ENCODE results near the gene CIPC.

CIPC gene

GRCh38 chr14:77099425-77100167, 1.5 kb downstream of the CIPC start:
- no peak overlapping the region for H2AFZ ChIP-seq (ENCODE audit: low read length)
- H3K4me1 ChIP-seq (ENCODE audit: insufficient read depth, low read length, poor library complexity, severe bottlenecking) = peaks cover 33% of the 10 kb centered on the region
- peak overlapping the region; percentile 95 for H3K4me2 ChIP-seq (ENCODE audit: low read depth, low read length, poor library complexity, severe bottlenecking)
- no peaks in the 10 kb centered on the region for H3K9me2 ChIP-seq (replicated peaks; ENCODE audit: low read depth, low read length)
- no peaks in the 10 kb centered on the region for H3K36me3 ChIP-seq (ENCODE audit: insufficient read depth, low read length)
- H3K79me2 ChIP-seq (ENCODE audit: insufficient read depth, low read length) = peaks cover 24% of the 10 kb centered on the region
- H3K9ac ChIP-seq (ENCODE audit: low read depth, low read length, poor library complexity, severe bottlenecking) = peak overlapping the region; percentile 84
- peak overlapping the region; percentile 81 for H3K4me3 ChIP-seq (ENCODE audit: low read length, poor library complexity, severe bottlenecking)
- H3K9me3 ChIP-seq (ENCODE audit: insufficient read depth, low read depth, low read length) = no peaks in the 10 kb centered on the region
- no peaks in the 10 kb centered on the region for H3F3A ChIP-seq (ENCODE audit: low read depth)
- H4K20me1 ChIP-seq (ENCODE audit: insufficient read depth, low read length, poor library complexity, severe bottlenecking) = no peaks in the 10 kb centered on the region
- H3K27me3 ChIP-seq (ENCODE audit: insufficient read depth, low read length, poor library complexity, severe bottlenecking) = no peaks in the 10 kb centered on the region
- TF ChIP-seq EZH2phosphoT487 (IDR thresholded peaks at IDR 0.05; ENCODE audit: borderline replicate concordance) = no peak
- no peak for TF ChIP-seq CTCF (conservative IDR thresholded peaks at IDR 0.05; ENCODE audit: low read length)

- no peak for TF ChIP-seq EZH2phosphoT487 (IDR thresholded peaks at IDR 0.05; ENCODE audit: borderline replicate concordance)
- TF ChIP-seq CTCF (conservative IDR thresholded peaks at IDR 0.05; ENCODE audit: low read length) = no peak
- Histone ChIP-seq H4K20me1 (ENCODE audit: insufficient read depth, low read length, poor library complexity, severe bottlenecking) (no peaks in the 10 kb centered on the region), H3K4me1 (ENCODE audit: insufficient read depth, low read length, poor library complexity, severe bottlenecking) (peaks cover 33% of the 10 kb centered on the region), H3K79me2 (ENCODE audit: insufficient read depth, low read length) (peaks cover 24% of the 10 kb centered on the region), H3K9me3 (ENCODE audit: insufficient read depth, low read depth, low read length) (no peaks in the 10 kb centered on the region), H2AFZ (ENCODE audit: low read length) (no peak overlapping the region), H3F3A (ENCODE audit: low read depth) (no peaks in the 10 kb centered on the region), H3K9me2 (replicated peaks; ENCODE audit: low read depth, low read length) (no peaks in the 10 kb centered on the region), H3K27me3 (ENCODE audit: insufficient read depth, low read length, poor library complexity, severe bottlenecking) (no peaks in the 10 kb centered on the region), H3K9ac (ENCODE audit: low read depth, low read length, poor library complexity, severe bottlenecking) (peak overlapping the region; percentile 25), H3K4me3 (ENCODE audit: low read length, poor library complexity, severe bottlenecking) (peak overlapping the region; percentile 45), H3K36me3 (ENCODE audit: insufficient read depth, low read length) (no peaks in the 10 kb centered on the region), H3K4me2 (ENCODE audit: low read depth, low read length, poor library complexity, severe bottlenecking) (peak overlapping the region; percentile 68)
Measured at GRCh38 chr14:77100961-77101360, 2.9 kb downstream of the CIPC start.

GRCh38 chr14:77102154-77102553, 4.1 kb downstream of the CIPC start:
- no peaks in the 10 kb centered on the region for H3F3A ChIP-seq (ENCODE audit: low read depth)
- peaks cover 28% of the 10 kb centered on the region for H3K4me1 ChIP-seq (ENCODE audit: insufficient read depth, low read length, poor library complexity, severe bottlenecking)
- H3K4me3 ChIP-seq (ENCODE audit: low read length, poor library complexity, severe bottlenecking) = no peak overlapping the region
- H3K79me2 ChIP-seq (ENCODE audit: insufficient read depth, low read length) = peaks cover 18% of the 10 kb centered on the region
- no peaks in the 10 kb centered on the region for H3K9me2 ChIP-seq (replicated peaks; ENCODE audit: low read depth, low read length)
- no peak overlapping the region for H3K9ac ChIP-seq (ENCODE audit: low read depth, low read length, poor library complexity, severe bottlenecking)
- TF ChIP-seq EZH2phosphoT487 (IDR thresholded peaks at IDR 0.05; ENCODE audit: borderline replicate concordance) = no peak
- no peak for TF ChIP-seq CTCF (conservative IDR thresholded peaks at IDR 0.05; ENCODE audit: low read length)
- no peaks in the 10 kb centered on the region; the same call in 1 of the 2 replicates for H3K36me3 ChIP-seq (ENCODE audit: insufficient read depth, low read length)
- no peaks in the 10 kb centered on the region for H3K9me3 ChIP-seq (ENCODE audit: insufficient read depth, low read depth, low read length)
- H4K20me1 ChIP-seq (ENCODE audit: insufficient read depth, low read length, poor library complexity, severe bottlenecking) = no peaks in the 10 kb centered on the region
- H3K27me3 ChIP-seq (ENCODE audit: insufficient read depth, low read length, poor library complexity, severe bottlenecking) = no peaks in the 10 kb centered on the region
- H3K4me2 ChIP-seq (ENCODE audit: low read depth, low read length, poor library complexity, severe bottlenecking) = no peak overlapping the region
- H2AFZ ChIP-seq (ENCODE audit: low read length) = no peak overlapping the region

Data from Loucy (cell line).